Fibroblast of pulmonary artery (primary cell): Measurements from ENCODE around the gene SNTG2.

Source experiments
- DNase-seq: peaks from one replicate; pipeline ENCODE4 v3.0.0-alpha.2; 2010; ENCODE audit warnings: low read depth
- H3K4me3 ChIP-seq: replicated peaks from 2 replicates; pipeline ENCODE4 v1.5.1; 2011; ENCODE audit warnings: low read depth, mild to moderate bottlenecking, control low read depth, low read length, moderate library complexity
- TF ChIP-seq, protein P1 (sequence below): IDR thresholded peaks from 2 replicates; pipeline ENCODE4 v1.5.1; 2011; ENCODE audit warnings: mild to moderate bottlenecking, control low read depth, low read length, inconsistent platforms; ENCODE audit errors: missing control alignments

The SNTG2 gene

DNA sequence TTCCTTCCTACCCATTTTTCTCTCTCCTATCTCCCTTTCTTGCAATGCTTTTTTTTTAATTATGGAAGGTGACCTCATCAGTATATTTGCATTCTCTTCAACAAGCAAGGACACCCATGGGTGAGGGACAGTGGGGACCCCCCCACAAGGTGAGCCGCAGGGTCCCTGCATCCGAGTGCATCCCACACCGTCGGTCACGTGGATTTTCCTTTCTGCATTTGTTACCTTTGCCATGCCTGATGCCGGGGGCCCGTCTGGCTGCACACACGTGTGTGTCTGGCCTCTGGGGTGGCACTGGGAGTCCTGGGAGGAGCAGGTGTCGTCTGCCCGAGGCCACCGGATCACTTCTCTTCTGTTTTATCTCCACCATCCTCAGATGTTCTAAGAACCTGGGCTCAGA, 30.1 kb upstream of the SNTG2 start:
- no peak overlapping the region for H3K4me3 ChIP-seq
- TF ChIP-seq, protein P1, sequence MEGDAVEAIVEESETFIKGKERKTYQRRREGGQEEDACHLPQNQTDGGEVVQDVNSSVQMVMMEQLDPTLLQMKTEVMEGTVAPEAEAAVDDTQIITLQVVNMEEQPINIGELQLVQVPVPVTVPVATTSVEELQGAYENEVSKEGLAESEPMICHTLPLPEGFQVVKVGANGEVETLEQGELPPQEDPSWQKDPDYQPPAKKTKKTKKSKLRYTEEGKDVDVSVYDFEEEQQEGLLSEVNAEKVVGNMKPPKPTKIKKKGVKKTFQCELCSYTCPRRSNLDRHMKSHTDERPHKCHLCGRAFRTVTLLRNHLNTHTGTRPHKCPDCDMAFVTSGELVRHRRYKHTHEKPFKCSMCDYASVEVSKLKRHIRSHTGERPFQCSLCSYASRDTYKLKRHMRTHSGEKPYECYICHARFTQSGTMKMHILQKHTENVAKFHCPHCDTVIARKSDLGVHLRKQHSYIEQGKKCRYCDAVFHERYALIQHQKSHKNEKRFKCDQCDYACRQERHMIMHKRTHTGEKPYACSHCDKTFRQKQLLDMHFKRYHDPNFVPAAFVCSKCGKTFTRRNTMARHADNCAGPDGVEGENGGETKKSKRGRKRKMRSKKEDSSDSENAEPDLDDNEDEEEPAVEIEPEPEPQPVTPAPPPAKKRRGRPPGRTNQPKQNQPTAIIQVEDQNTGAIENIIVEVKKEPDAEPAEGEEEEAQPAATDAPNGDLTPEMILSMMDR = no peak
- DNase-seq = no peak

DNA sequence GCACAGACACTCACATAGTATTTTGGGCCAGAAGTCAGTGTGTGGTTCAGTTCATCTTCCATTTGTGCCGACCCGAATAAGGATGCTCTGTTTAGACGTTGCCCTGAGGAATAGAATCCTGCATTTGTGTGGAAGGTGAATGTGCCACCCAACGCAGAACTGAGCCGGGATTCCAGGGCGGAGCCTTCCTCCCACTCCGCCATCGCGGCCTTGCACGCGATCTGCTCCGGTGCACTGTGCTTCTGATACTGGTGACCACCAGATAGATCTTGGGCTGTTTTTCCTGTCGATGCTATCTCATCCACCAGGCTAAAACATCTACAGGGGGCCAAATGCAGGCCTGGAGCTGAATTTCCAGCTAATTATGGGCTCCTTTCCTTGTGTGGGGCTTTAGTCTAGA, 29.6 kb upstream of the SNTG2 start:
- TF ChIP-seq, protein P1 = no peak
- H3K4me3 ChIP-seq = no peak overlapping the region
- DNase-seq = no peak

DNA sequence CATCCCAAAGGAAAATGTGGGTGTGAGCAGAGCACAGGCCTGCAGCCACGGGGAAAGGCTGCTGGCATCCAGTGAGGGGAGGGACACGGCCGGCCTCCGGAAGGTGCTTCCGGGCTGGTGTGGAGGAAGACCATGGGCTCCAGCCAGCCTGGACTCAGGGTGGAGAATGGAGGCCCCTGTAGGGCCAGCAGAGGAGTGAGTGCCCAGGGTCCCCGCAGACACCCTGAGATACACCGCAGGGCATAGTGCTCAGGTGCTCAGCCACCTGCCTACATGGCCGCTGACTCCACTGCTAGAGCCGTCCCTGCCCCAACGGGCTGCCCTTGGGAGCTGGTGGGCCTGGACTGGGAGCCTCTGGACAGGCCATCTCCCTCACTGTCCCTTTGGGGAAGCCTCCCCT, 28.5 kb upstream of the SNTG2 start:
- no peak for DNase-seq
- H3K4me3 ChIP-seq = no peak overlapping the region
- TF ChIP-seq, protein P1 = no peak

DNA sequence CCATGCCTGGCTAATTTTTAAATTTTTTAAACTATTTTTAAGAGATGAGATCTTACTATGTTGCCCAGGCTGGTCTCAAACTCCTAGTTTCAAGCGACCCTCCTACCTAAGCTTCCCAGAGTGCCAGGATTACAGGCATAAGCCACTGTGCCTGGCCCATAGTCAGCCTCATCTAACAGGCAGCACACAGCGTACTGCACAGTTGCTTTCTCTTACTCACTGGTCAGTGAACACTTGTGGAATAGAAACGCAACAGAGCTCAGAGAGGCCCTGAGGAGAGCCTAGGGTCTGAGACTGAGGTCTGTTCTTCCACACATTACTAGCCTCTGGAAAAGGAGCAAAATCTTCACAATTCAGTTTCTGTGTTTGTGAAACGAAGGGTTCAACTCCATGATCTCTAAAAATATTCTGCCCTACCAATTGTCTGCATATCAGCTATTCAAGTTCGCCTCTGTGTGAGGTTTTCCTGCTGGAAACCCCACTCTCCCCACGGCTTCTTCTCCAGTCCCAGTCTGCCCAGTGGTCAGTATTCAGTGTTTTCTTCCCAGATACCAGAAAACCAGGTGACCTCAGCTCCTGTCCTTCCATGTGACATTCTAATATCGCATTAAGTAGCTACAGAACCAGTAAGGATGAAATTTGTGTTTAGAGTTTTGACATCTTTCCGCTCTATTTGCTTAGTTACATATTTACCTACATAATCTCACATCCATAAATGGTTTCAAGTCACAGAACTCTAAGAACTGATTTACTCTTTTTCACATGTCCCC, 26.6 kb upstream of the SNTG2 start:
- DNase-seq = no peak
- TF ChIP-seq, protein P1 = no peak
- no peak overlapping the region for H3K4me3 ChIP-seq

DNA sequence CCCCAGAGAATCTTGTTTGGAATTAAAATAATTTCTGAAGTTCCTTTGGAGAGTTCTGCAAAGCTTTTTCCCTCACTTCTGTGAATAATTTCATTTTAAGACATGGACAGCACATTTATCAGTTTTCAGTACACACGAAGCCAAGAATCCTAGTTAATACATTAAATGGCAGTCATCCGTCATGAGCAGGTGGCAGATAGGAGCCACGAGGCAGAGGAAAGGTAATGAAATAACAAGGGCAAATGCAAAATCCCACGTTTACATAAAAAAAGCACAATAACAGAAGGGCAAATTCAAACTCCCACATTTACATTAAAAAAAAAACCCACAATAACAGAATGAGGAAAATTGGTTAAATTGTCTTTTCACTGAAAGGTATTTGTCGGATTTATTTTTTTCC, 25.9 kb upstream of the SNTG2 start:
- H3K4me3 ChIP-seq = no peak overlapping the region
- TF ChIP-seq, protein P1 = no peak
- no peak for DNase-seq

DNA sequence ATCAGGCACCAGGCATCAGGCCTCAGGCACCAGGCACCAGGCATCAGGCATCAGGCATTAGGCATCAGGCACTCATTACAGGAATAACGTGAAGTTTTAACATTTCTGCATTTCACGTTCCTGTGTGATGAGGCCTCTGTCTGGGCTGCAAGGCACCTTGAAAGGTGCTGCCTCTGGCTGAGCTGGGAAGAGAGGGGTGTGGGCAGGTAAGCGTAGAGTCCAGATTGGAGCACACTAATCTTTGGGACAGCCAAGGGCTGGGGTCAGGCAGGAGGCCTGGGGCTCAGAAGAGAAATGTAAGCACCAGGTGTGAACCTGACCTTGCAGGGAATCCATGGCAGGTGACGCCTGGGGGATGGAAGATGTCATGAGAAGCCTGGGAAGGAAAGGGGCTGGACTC, 25.3 kb upstream of the SNTG2 start:
- no peak for DNase-seq
- TF ChIP-seq, protein P1 = no peak
- H3K4me3 ChIP-seq = no peak overlapping the region

DNA sequence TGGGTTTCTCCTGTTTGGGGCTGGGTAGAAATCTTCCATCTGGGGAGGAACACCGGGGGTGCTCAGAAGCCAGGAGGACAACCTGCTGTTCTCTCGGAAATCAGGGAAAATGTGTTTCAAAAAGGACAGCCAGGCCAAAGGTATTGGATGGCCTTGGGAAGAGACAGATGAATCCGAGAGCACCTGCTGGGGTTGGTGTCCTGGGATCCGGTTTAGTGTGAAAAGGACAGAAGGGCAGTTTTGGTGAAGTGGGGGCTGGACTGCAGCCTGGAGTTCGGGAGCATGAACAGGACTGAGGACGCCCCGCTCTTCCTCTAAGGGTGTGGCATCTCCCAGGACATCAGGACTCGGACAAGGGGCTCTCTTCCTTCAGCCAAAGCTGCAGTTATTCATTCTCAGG, 24.9 kb upstream of the SNTG2 start:
- H3K4me3 ChIP-seq = no peak overlapping the region
- TF ChIP-seq, protein P1 = no peak
- no peak for DNase-seq
